K562 treated with DMSO at 1 percent for 12 hours (cell line): Measurements from ENCODE around the gene KCNIP3. TPM values are rescaled to one million over a fixed set of nuclear protein-coding genes. Genes with fewer than 3 reads are reported as not detected.

Experiments used
- total RNA-seq: library from RNA; unstranded; fragments of 300-600 nt; gene quantifications from 2 replicates; pipeline ENCODE4 v1.2.3, GENCODE V29; 2022; ENCODE audit not compliant: insufficient read depth

The KCNIP3 gene
- total RNA-seq: not detected in 2 replicates

DNA sequence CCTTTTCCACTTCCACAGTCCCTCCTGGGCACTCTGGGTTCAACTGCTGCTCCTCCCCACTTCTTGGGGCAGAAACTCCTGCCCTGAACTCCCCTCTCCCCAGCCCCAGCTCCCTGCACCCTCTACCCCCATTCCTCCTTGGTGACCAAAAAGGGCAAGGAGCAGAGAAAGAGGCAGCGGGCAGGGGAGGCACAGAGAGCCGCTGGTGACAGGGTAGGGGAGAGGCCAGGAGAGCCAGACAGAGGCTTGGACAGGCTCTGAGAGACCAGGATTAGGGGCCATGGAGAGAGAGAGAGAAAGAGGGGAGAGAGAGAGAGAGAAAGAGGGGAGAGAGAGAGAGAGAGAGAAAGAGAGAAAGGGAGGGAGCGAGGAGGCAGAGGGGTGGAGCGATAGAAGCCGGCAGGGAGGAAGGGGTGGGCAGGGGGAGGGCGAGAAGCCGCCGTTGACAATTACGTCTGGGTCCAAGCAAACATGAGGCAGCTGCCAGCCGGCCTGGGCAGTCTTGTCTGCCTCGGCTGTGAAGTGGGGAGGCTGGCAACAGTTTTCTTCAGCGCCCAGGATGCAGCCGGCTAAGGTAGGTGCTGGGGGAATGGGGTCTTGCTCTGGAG, at the start of gene KCNIP3:
KCNIP3 (plus strand) TSS at position 468 of the 608 bp plus-strand sequence; CDS start at position 560, 92 bp downstream.

GRCh38 chr2:95274291-95275150, 22.6 kb upstream of the KCNIP3 start, which contains the start of gene PROM2:
Gene PROM2, plus strand, starts transcription at chr2:95274449. Its CDS starts 137 bp downstream, at chr2:95274586.

DNA sequence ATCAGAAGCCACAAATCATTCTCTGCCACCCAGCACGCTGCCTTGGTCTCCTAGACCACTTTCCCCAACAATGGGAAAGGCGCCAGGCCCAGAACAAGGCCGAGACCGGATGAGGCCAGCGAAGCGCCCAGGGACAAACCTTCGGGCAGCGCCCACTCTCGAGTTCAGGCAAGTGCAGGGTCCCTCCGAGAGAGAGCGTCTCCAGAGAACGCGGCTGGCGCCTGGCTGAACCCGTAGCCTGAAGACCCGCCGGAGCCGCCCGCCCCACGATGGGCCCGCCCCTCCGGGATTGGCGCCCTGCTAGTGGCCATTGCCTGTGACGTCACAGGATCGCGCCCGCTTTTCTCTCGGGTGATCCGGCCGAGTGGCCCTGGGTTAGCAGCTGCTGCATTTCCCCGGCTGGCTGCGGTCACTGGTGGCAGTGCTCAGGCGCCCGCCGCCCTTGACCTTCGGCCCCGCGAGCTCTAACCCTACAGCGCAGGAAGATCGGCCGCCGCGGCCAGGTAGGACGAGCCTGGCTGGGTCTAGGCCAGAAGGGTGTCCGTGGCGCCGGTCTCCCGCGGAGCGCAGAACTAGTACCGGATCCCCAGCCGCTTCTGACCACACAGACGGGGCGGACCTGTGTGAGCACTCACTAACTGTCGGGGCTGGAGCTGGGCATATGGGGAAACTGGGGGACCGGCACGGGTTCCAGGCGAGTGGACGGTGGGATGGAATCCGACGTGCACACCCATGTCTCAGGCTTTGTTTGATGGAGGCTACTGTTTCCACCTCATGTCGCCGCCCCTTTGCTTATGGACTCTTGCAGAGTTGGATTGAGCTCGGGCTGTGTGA, 105.4 kb downstream of the KCNIP3 start, which contains the start of gene FAHD2A:
FAHD2A (plus strand) TSS at position 339 of the 834 bp plus-strand sequence. CDS start 2,851 bp downstream, outside the sequence.

Other genes with a start within 250 kb of the KCNIP3 start
- 55.1 and 71.6 TPM in 2 replicates for gene MRPS5, start 175.5 kb upstream of the KCNIP3 start, total RNA-seq
- 3.1 and 7.9 TPM in 2 replicates for gene ZNF514, start 137.5 kb upstream of the KCNIP3 start, total RNA-seq
- 1.7 and 2.3 TPM in 2 replicates for gene ZNF2, start 131.5 kb upstream of the KCNIP3 start, total RNA-seq
- not detected in 2 replicates for gene ZNF892, start 89.8 kb upstream of the KCNIP3 start, total RNA-seq
- not detected in 2 replicates for gene PROM2, start 22.9 kb upstream of the KCNIP3 start, total RNA-seq
- gene FAHD2A, start 105.4 kb downstream of the KCNIP3 start, total RNA-seq: 26.3 and 36.5 TPM in 2 replicates
- not detected in 2 replicates for gene TRIM43B, start 187.4 kb downstream of the KCNIP3 start, total RNA-seq